AG10803 (cell line): ENCODE results near the gene BEND7.

Experiments
- DNase-seq: peaks from one replicate; pipeline ENCODE4 v3.0.0; 2010; ENCODE audit warnings: low read depth
- H3K4me3 ChIP-seq: 2 replicates; pipeline ENCODE4 v1.5.1; 2011; ENCODE audit warnings: mild to moderate bottlenecking, low read length, control low read depth
- TF ChIP-seq, protein P1 (sequence below): conservative IDR thresholded peaks from 2 replicates; pipeline ENCODE4 v1.5.1; 2011; ENCODE audit warnings: mild to moderate bottlenecking, low read length, control low read depth, inconsistent platforms

Gene BEND7

DNA sequence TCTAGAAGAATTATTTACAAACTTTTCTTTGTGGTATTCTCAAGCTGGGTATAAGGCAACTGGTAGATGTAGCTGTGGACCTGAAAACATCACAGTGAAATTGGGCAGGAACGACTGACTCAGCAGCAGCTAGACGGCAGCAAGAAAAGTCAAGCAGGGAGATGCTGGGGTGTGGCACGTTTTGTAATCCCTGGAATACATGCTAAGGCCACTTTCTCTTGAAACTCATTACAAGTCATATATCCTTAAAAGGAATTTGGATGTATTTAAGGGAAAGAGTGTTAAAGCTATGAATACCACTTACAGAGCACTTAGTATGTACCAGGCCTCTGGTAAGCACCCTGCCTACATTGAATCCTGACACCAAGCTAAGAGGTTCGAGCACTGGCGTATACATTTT is 17.4 kb downstream of the BEND7 start:
- no peak overlapping the region for H3K4me3 ChIP-seq
- no peak for DNase-seq
- TF ChIP-seq, protein P1, sequence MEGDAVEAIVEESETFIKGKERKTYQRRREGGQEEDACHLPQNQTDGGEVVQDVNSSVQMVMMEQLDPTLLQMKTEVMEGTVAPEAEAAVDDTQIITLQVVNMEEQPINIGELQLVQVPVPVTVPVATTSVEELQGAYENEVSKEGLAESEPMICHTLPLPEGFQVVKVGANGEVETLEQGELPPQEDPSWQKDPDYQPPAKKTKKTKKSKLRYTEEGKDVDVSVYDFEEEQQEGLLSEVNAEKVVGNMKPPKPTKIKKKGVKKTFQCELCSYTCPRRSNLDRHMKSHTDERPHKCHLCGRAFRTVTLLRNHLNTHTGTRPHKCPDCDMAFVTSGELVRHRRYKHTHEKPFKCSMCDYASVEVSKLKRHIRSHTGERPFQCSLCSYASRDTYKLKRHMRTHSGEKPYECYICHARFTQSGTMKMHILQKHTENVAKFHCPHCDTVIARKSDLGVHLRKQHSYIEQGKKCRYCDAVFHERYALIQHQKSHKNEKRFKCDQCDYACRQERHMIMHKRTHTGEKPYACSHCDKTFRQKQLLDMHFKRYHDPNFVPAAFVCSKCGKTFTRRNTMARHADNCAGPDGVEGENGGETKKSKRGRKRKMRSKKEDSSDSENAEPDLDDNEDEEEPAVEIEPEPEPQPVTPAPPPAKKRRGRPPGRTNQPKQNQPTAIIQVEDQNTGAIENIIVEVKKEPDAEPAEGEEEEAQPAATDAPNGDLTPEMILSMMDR: no peak

GRCh38 chr10:13505052-13505680 is 23.6 kb downstream of the BEND7 start:
- no peak for DNase-seq
- no peak overlapping the region for H3K4me3 ChIP-seq
- TF ChIP-seq, protein P1: no peak

DNA sequence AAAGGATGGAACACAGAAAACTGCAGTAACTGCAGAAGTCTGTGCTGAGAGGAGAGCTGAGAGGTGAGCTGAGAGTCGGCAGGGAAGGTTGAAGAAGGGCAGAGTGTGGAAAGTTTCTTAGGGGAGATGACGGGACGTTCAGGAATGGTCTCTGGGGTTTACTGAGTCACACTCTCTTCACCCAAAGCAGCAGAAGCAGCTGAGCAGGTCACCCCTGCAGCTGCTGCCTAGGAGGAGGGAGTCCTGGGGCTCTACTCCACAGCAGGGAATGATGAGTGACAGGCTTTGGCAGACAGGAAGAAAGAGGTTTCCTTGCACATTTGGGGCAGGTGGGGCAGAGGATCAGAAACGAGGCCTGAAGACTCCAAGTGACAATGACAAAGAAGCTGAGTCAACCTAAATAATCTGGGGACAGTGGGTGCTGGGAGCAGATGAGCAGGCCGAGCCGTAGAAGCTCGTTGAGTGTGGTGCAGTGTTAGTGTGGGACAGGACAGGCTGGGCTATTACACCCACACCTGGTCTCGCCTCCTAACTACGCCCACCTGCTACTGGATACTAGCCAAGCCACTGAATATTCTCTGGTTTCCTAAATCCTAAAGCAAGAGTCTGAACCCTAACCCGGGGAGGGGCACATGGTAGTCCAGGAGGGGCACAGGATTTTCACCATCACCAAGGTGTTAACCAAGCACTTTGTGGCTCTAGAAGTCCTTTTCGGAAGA is 24.9 kb downstream of the BEND7 start:
- peak; percentile 73 for DNase-seq
- TF ChIP-seq, protein P1: no peak
- H3K4me3 ChIP-seq: no peak overlapping the region

DNA sequence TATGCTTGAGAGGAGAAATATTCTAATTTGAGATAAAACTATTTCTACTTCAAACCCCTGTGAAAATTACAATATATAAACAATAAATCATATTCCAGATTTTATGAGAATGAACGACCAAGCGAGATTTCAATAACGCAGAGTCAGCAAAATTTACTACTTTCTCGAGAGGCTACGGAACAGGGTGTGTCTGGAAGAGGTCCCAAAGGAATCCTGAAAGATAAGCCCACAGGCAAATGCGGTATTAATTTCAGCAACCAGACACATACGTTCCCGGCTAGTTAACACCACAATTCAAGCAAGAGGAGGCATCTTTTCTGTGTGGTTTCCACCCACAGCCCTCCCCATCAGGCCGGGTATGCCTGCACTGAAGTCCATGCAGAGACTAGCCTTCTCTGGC is 26.4 kb downstream of the BEND7 start:
- no peak overlapping the region for H3K4me3 ChIP-seq
- TF ChIP-seq, protein P1: no peak
- no peak for DNase-seq

GRCh38 chr10:13500201-13500600 is 28.6 kb downstream of the BEND7 start:
- TF ChIP-seq, protein P1: no peak
- H3K4me3 ChIP-seq: no peak overlapping the region
- DNase-seq: no peak

GRCh38 chr10:13499150-13499549 is 29.7 kb downstream of the BEND7 start:
- no peak for DNase-seq
- H3K4me3 ChIP-seq: no peak overlapping the region

More at GRCh38 chr10:13499150-13499549, 29.7 kb downstream of the BEND7 start:
- TF ChIP-seq, protein P1: no peak
